GM21723 (cell line): ENCODE measurements around the gene PLA2G2D.

Source experiments
- ATAC-seq: cut with Tn5 transposase; IDR thresholded peaks from one replicate; pipeline ENCODE4 v1.9.1; 2021; ENCODE audit warnings: mild to moderate bottlenecking, moderate library complexity; ENCODE audit not compliant: unreplicated experiment

Gene PLA2G2D

DNA sequence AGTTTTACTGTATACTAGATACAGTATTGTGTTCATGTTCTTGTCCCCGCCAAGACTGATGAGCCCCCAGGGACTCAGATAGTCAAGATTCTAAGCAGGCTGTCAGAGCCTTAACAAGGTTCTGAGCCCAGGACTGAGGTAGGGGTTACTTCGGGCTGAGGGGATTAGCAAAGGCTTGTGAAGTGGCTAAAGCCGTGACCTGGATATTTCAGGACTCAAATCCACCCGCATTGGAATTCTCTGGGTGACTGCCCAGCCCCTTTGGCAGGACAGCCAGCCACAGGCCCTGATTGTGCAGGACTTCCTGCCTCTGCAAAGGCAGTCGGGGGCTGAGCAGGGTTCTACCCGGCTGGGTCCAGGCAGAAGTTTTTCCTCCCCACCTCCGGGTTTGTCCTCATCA, 49.5 kb downstream of the PLA2G2D start, which contains the start of gene PLA2G5:
Gene PLA2G5, plus strand, starts transcription at position 321 of the 400 bp plus-strand sequence. CDS start 14,637 bp downstream, outside the sequence.
- no peak for ATAC-seq

- no peak for ATAC-seq
Measured at GRCh38 chr1:20068722-20069121, 50.6 kb downstream of the PLA2G2D start.

- no peak for ATAC-seq
Measured at GRCh38 chr1:20063861-20064292, 55.5 kb downstream of the PLA2G2D start.
